B cell (primary cell): ENCODE data around the gene SDSL. TPM values are rescaled to one million over a fixed set of nuclear protein-coding genes. Genes with fewer than 3 reads are reported as not detected.

Source experiments
- ATAC-seq: fragments of 200-7000 bp; cut with Tn5 transposase; one replicate; pipeline ENCODE4 v1.10.0; 2021; ENCODE audit warnings: low read depth, mild to moderate bottlenecking, moderate number of reproducible peaks, moderate library complexity
- CTCF ChIA-PET: fragments of 350-600 bp; sonication (Branson Sonifier 250); formaldehyde crosslinking; loops from one replicate; lab custom pipeline; 2021; ENCODE audit warnings: antibody characterized with exemption, inconsistent platforms; lab: Charles Lee
- POLR2A ChIA-PET: fragments of 350-600 bp; sonication (Branson Sonifier 250); formaldehyde crosslinking; loops from one replicate; lab custom pipeline; 2021; ENCODE audit warnings: antibody characterized with exemption; lab: Charles Lee
- DNase-seq: peaks from one replicate; pipeline ENCODE4 v3.0.0; 2013
- H2AFZ ChIP-seq: 2 replicates; pipeline ENCODE4 v1.6.1; 2012; ENCODE audit warnings: mild to moderate bottlenecking, low read depth, low read length; ENCODE audit not compliant: insufficient read depth, poor library complexity, severe bottlenecking
- H3K27ac ChIP-seq, 2 donors: 1 replicate in 1 of 2; 2 replicates in 1 of 2; pipeline ENCODE4 v1.5.1; 2012 to 2013; ENCODE audit warnings: low read length in 2 of 2, mild to moderate bottlenecking in 2 of 2, moderate library complexity in 1 of 2
- H3K27me3 ChIP-seq, 4 experiments: fragments of 200-600 bp in 1 of 4; sonication (generic) in 1 of 4; replicated peaks in 1 of 4; 1 replicate in 2 of 4; 2 replicates in 2 of 4; pipeline versions ENCODE4 v1.6.1 to v1.7.0; 2013 to 2016; ENCODE audit warnings: low read length in 3 of 4, mild to moderate bottlenecking in 2 of 4, mixed read lengths in 1 of 4, moderate library complexity in 1 of 4; ENCODE audit not compliant: insufficient read depth in 4 of 4, control insufficient read depth in 3 of 4; ENCODE audit errors: control extremely low read depth in 1 of 4
- H3K36me3 ChIP-seq, 2 experiments: replicated peaks in 1 of 2; 1 replicate in 1 of 2; 2 replicates in 1 of 2; pipeline versions ENCODE4 v1.6.1 to v1.7.1; 2013; ENCODE audit warnings: low read length in 1 of 2; ENCODE audit not compliant: insufficient read depth in 2 of 2, control insufficient read depth in 1 of 2; ENCODE audit errors: control extremely low read depth in 1 of 2, extremely low read depth in 1 of 2
- H3K4me1 ChIP-seq, 2 donors: fragments of 200-600 bp in 1 of 2; sonication (generic) in 1 of 2; 1 replicate in 1 of 2; 2 replicates in 1 of 2; pipeline versions ENCODE4 v1.5.1 to v1.6.1; 2013 to 2017; ENCODE audit warnings: low read length in 2 of 2; ENCODE audit not compliant: control insufficient read depth in 2 of 2, insufficient read depth in 2 of 2
- H3K4me2 ChIP-seq: replicated peaks from 2 replicates; pipeline ENCODE3; 2012; ENCODE audit warnings: mild to moderate bottlenecking, low read depth, low read length; ENCODE audit not compliant: poor library complexity, severe bottlenecking
- H3K4me3 ChIP-seq, 5 experiments: fragments of 200-600 bp in 1 of 5; sonication (generic) in 1 of 5; 1 replicate in 3 of 5; 2 replicates in 2 of 5; pipeline versions ENCODE4 v1.5.1 to v1.7.0; 2011 to 2016; ENCODE audit warnings: low read length in 4 of 5, mild to moderate bottlenecking in 4 of 5, low read depth in 2 of 5, control low read depth in 1 of 5, moderate library complexity in 1 of 5; ENCODE audit not compliant: insufficient read depth in 1 of 5; ENCODE audit errors: control extremely low read depth in 1 of 5, extremely low read depth in 1 of 5
- H3K79me2 ChIP-seq: fragments of 200-600 bp; sonication (generic); one replicate; pipeline ENCODE4 v1.6.0; 2016; ENCODE audit warnings: low read length; ENCODE audit not compliant: control insufficient read depth, insufficient read depth
- H3K9ac ChIP-seq: fragments of 200-600 bp; sonication (generic); 2 replicates; pipeline ENCODE4 v1.6.1; 2017; ENCODE audit warnings: mild to moderate bottlenecking, low read length, moderate library complexity
- H3K9me3 ChIP-seq, 3 donors: one replicate each; pipeline versions ENCODE4 v1.6.1 to v1.7.1; 2013; ENCODE audit warnings: low read length in 2 of 3; ENCODE audit not compliant: control insufficient read depth in 2 of 3, insufficient read depth in 1 of 3; ENCODE audit errors: control extremely low read depth in 1 of 3
- H4K20me1 ChIP-seq: 2 replicates; pipeline ENCODE4 v1.6.0; 2012; ENCODE audit warnings: mild to moderate bottlenecking, low read length; ENCODE audit not compliant: insufficient read depth, control insufficient read depth, poor library complexity, severe bottlenecking
- H3K27ac Mint-ChIP-seq: one replicate; pipeline ENCODE4 v1.8.0; 2021; ENCODE audit warnings: mixed read lengths
- H3K27me3 Mint-ChIP-seq: one replicate; pipeline ENCODE4 v1.8.0; 2021; ENCODE audit warnings: mixed read lengths
- H3K4me1 Mint-ChIP-seq: one replicate; pipeline ENCODE4 v1.8.0; 2021; ENCODE audit warnings: mixed read lengths
- H3K4me3 Mint-ChIP-seq: one replicate; pipeline ENCODE4 v1.8.0; 2021; ENCODE audit warnings: mixed read lengths
- H3K9me3 Mint-ChIP-seq: one replicate; pipeline ENCODE4 v1.8.0; 2022; ENCODE audit warnings: mixed read lengths; ENCODE audit not compliant: insufficient read depth
- CTCF ChIP-seq: fragments of 200-600 bp; IDR thresholded peaks from one replicate; pipeline ENCODE4 v1.8.0; 2022; ENCODE audit warnings: antibody characterized with exemption, mild to moderate bottlenecking
- EZH2 ChIP-seq: IDR thresholded peaks from 2 replicates; pipeline ENCODE4 v1.6.1; 2012; ENCODE audit warnings: borderline replicate concordance, low read depth, mild to moderate bottlenecking, moderate library complexity, low read length; ENCODE audit not compliant: insufficient read depth, poor library complexity, severe bottlenecking
- WGBS: methylation state at CpG from one replicate; pipeline ENCODE4 v1.1.5; 2013; ENCODE audit warnings: missing lambda C conversion rate; ENCODE audit not compliant: insufficient coverage; 5-methylcytosine and 5-hydroxymethylcytosine counted together
- intact Hi-C: fragments of 100-400 bp; cut with micrococcal nuclease; formaldehyde crosslinking; loops from one replicate; pipeline ENCODE4 v1.10.0; 2022
- polyA plus RNA-seq: library from polyadenylated mRNA; depleted of rRNA; stranded (reverse); fragments of >200 nt; gene quantifications from 2 replicates; pipeline ENCODE4 v1.2.3, GENCODE V29; 2012
- total RNA-seq, 2 donors: library from RNA; stranded (reverse); fragments of 120-200 nt in 1 of 2; gene quantifications; 1 replicate in 1 of 2; 2 replicates in 1 of 2; pipeline versions ENCODE4 v1.2.3 to v1.2.4, GENCODE V29; 2013 to 2022

SDSL gene
- total and polyA plus RNA-seq, 2 donors (not counting 1 experiment from before 2014, with no cell fraction given), result 0.15 to 0.64 TPM

GRCh38 chr12:113392988-113393579 lies 29.1 kb upstream of the SDSL start:
- Histone ChIP-seq H3K4me1 (no peaks in the 10 kb centered on the region), H3K9me3 (peaks cover 0 to 15% (median 0%) of the 10 kb centered on the region in 3 donors), H3K9ac (no peak overlapping the region), H3K4me2 (no peak overlapping the region), H3K79me2 (no peaks in the 10 kb centered on the region), H3K4me3 (no peak overlapping the region), H2AFZ (no peak overlapping the region), H3K27me3 (peaks cover 0 to 10% (median 0%) of the 10 kb centered on the region in 4 experiments), H3K36me3 (no peaks in the 10 kb centered on the region), H4K20me1 (no peaks in the 10 kb centered on the region), H3K27ac (no peak overlapping the region)
- WGBS, result 86% methylated on average over 17 of the region's 17 CpGs
- intact Hi-C loops, result no loop called here
- ATAC-seq (no peak), DNase-seq (no peak)
- no peaks in the 10 kb centered on the region for H3K9me3 Mint-ChIP-seq
- TF ChIP-seq EZH2 (no peak), CTCF (no peak)
- peaks cover 5% of the 10 kb centered on the region for H3K27me3 Mint-ChIP-seq
- H3K4me3 Mint-ChIP-seq, result no peak overlapping the region
- H3K27ac Mint-ChIP-seq, result no peak overlapping the region
- H3K4me1 Mint-ChIP-seq, result no peaks in the 10 kb centered on the region
- CTCF ChIA-PET, result no interaction called here
- POLR2A ChIA-PET, result no interaction called here

GRCh38 chr12:113393749-113394148 lies 28.4 kb upstream of the SDSL start:
- peaks cover 0 to 16% (median 0%) of the 10 kb centered on the region in 4 experiments for H3K27me3 ChIP-seq
- H3K4me3 Mint-ChIP-seq, result no peak overlapping the region
- no peak for DNase-seq
- peaks cover 0 to 15% (median 0%) of the 10 kb centered on the region in 3 donors for H3K9me3 ChIP-seq
- H3K36me3 ChIP-seq, result no peaks in the 10 kb centered on the region
- no peak overlapping the region for H3K9ac ChIP-seq
- H3K4me3 ChIP-seq, result no peak overlapping the region
- H3K79me2 ChIP-seq, result no peaks in the 10 kb centered on the region
- no peak overlapping the region for H2AFZ ChIP-seq
- ChIA-PET CTCF (no interaction called here), POLR2A (no interaction called here)
- no peaks in the 10 kb centered on the region for H3K4me1 Mint-ChIP-seq
- H3K27ac Mint-ChIP-seq, result no peak overlapping the region
- H3K4me2 ChIP-seq, result no peak overlapping the region
- intact Hi-C loops, result no loop called here
- 98% methylated on average over 5 of the region's 5 CpGs for WGBS
- peaks cover 10% of the 10 kb centered on the region for H3K27me3 Mint-ChIP-seq
- no peaks in the 10 kb centered on the region for H4K20me1 ChIP-seq
- H3K4me1 ChIP-seq, result no peaks in the 10 kb centered on the region
- TF ChIP-seq EZH2 (no peak), CTCF (no peak)
- no peaks in the 10 kb centered on the region for H3K9me3 Mint-ChIP-seq
- ATAC-seq, result no peak
- H3K27ac ChIP-seq, result no peak overlapping the region
